Colonic mucosa (tissue), 4 donors: ENCODE measurements around the gene THADA. TPM values are rescaled to one million over a fixed set of nuclear protein-coding genes. Genes with fewer than 3 reads are reported as not detected.

Experiments used
- DNase-seq: peaks from one replicate; pipeline ENCODE4 v3.0.0-alpha.2; 2020
- H3K27ac ChIP-seq: fragments of 200-600 bp; one replicate; pipeline ENCODE4 v1.8.0; 2021
- H3K27me3 ChIP-seq: fragments of 200-600 bp; one replicate; pipeline ENCODE4 v1.8.0; 2021
- H3K36me3 ChIP-seq: fragments of 200-600 bp; one replicate; pipeline ENCODE4 v1.8.0; 2021
- H3K4me1 ChIP-seq: fragments of 200-600 bp; one replicate; pipeline ENCODE4 v1.8.0; 2021; ENCODE audit warnings: mild to moderate bottlenecking
- H3K4me3 ChIP-seq: fragments of 200-600 bp; one replicate; pipeline ENCODE4 v1.8.0; 2021
- H3K9ac ChIP-seq, 2 donors: one replicate each; pipeline ENCODE4 v1.7.0; 2013; ENCODE audit warnings: control low read depth in 2 of 2, low read depth in 2 of 2, low read length in 2 of 2
- H3K9me3 ChIP-seq: fragments of 200-600 bp; one replicate; pipeline ENCODE4 v1.8.0; 2021
- intact Hi-C: fragments of 100-400 bp; cut with DNase I; formaldehyde crosslinking; loops from one replicate; pipeline ENCODE4 v1.14.1; 2022
- total RNA-seq, 2 donors: library from RNA; stranded (reverse); fragmentation: NEBNext Ultra II Directional in 1 of 2; extraction: Animal tissue kit (Norgen Biotek cat#: 25700) in 1 of 2; gene quantifications; one replicate each; pipeline ENCODE4 v1.2.1, GENCODE V29; 2021
- TF ChIP-seq, protein P1 (sequence below): fragments of 200-600 bp; IDR thresholded peaks from one replicate; pipeline ENCODE4 v1.8.0; 2022; ENCODE audit warnings: antibody characterized with exemption, mild to moderate bottlenecking
- donor health status: healthy.
- donor health status: DM: no; HTN: no; CAD: no.
- donor health status: DM: no; HTN: no; CAD: no.

THADA gene, protein sequence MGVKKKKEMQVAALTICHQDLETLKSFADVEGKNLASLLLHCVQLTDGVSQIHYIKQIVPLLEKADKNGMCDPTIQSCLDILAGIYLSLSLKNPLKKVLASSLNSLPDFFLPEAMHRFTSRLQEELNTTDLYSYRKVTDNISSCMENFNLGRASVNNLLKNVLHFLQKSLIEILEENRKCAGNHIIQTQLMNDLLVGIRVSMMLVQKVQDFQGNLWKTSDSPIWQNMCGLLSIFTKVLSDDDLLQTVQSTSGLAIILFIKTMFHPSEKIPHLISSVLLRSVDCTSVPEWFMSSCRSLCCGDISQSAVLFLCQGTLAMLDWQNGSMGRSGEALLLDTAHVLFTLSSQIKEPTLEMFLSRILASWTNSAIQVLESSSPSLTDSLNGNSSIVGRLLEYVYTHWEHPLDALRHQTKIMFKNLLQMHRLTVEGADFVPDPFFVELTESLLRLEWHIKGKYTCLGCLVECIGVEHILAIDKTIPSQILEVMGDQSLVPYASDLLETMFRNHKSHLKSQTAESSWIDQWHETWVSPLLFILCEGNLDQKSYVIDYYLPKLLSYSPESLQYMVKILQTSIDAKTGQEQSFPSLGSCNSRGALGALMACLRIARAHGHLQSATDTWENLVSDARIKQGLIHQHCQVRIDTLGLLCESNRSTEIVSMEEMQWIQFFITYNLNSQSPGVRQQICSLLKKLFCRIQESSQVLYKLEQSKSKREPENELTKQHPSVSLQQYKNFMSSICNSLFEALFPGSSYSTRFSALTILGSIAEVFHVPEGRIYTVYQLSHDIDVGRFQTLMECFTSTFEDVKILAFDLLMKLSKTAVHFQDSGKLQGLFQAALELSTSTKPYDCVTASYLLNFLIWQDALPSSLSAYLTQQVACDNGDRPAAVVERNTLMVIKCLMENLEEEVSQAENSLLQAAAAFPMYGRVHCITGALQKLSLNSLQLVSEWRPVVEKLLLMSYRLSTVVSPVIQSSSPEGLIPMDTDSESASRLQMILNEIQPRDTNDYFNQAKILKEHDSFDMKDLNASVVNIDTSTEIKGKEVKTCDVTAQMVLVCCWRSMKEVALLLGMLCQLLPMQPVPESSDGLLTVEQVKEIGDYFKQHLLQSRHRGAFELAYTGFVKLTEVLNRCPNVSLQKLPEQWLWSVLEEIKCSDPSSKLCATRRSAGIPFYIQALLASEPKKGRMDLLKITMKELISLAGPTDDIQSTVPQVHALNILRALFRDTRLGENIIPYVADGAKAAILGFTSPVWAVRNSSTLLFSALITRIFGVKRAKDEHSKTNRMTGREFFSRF (N-terminal part only)
- 10 to 100 TPM; 14.6 to 31.4 TPM for total RNA-seq

DNA sequence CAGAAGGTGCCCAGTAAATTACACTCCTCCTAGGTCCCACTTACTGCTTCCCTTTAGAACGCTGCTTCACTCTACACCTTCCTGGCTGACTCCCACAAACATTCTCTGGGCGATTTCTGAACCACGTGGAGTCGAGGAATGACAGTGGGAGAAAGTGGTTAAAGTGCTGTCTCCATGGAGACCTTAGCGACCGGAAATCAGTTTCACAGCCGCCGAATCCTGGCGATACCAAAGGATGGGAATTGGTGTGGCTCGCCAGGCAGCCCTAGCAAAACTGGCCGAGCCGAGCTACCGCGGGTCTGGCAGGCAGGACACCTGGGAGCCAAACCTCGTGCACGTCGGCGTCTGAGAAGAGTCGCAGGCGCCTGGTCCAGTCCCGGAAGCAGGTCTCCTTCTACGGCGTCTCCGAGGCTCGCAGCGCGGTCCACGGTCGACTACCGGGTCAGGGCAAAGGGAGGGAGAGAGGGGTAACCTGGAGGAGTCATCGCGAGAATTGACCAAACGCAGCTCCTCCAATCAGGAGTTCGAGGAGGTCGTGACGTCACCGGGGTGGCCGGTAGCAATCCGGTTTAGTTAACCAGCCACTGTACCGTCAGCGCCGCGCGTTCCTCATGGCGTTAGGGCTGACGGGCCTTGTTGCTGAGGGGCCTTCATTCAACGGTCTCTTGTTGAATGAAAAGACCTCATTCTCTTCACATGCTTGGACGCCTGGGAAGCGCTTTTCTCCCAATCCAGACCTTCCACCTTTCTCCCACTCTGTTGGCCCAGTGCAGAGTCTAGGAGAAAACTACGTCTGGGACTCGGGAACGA is at the start of gene THADA:
THADA (minus strand) TSS at position 436 of the 810 bp plus-strand sequence. CDS start 3,646 bp downstream, outside the sequence.
- TF ChIP-seq, protein P1, sequence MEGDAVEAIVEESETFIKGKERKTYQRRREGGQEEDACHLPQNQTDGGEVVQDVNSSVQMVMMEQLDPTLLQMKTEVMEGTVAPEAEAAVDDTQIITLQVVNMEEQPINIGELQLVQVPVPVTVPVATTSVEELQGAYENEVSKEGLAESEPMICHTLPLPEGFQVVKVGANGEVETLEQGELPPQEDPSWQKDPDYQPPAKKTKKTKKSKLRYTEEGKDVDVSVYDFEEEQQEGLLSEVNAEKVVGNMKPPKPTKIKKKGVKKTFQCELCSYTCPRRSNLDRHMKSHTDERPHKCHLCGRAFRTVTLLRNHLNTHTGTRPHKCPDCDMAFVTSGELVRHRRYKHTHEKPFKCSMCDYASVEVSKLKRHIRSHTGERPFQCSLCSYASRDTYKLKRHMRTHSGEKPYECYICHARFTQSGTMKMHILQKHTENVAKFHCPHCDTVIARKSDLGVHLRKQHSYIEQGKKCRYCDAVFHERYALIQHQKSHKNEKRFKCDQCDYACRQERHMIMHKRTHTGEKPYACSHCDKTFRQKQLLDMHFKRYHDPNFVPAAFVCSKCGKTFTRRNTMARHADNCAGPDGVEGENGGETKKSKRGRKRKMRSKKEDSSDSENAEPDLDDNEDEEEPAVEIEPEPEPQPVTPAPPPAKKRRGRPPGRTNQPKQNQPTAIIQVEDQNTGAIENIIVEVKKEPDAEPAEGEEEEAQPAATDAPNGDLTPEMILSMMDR = no peak
- Histone ChIP-seq H3K27me3 (no peaks in the 10 kb centered on the region), H3K4me1 (peaks cover 7% of the 10 kb centered on the region), H3K4me3 (peak within 1 kb of the TSS; percentile 80), H3K9ac (peak within 1 kb of the TSS; percentile 79 to 87), H3K9me3 (no peaks in the 10 kb centered on the region), H3K27ac (peak within 1 kb of the TSS; percentile 86), H3K36me3 (no peaks in the 10 kb centered on the region)
- DNase-seq = peak; percentile 99
- intact Hi-C loops = no loop called here

DNA sequence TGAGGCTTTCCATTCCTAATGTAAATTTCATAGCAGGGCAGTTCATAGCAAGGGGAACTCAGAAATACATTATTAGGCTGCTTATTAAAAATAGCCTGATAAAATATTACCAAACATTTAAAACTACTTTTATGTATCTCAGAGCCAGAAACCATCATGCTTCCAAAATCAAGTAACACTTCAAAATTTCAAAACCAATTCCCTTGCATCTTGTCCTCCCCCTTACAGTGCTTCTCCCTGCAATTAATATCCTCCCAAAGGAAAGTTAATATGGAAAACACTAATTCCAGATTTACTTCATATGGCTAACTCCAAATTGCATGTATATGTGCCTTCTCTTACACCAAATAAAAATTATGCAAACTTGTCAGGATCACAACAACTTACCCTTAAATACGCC is 47.8 kb upstream of the THADA start:
- intact Hi-C loops = no loop called here
- H3K27ac ChIP-seq = no peak overlapping the region
- no peaks in the 10 kb centered on the region for H3K9me3 ChIP-seq
- H3K27me3 ChIP-seq = no peaks in the 10 kb centered on the region
- TF ChIP-seq, protein P1 = no peak
- no peaks in the 10 kb centered on the region for H3K4me1 ChIP-seq
- DNase-seq = no peak
- no peak overlapping the region for H3K4me3 ChIP-seq
- H3K36me3 ChIP-seq = no peaks in the 10 kb centered on the region
- H3K9ac ChIP-seq = no peak overlapping the region

DNA sequence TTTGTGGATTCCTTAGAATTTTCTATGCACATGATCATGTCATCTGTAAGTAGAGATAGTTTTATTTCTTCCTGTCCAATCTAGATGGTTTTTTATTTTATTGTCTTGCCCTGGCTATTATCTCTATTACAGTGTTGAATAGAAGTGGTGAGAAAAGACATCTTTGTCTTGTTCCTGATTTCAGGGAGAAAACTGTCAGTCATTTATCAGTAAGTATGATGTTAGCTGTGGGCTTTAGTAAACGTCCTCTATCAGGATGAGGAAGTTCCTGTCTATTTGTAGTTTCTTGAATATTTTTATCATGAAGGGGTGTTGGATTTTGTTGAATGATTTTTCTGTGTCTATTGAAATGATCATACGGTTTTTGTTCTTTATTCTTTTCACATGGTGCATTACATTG is 46.5 kb upstream of the THADA start:
- DNase-seq = no peak
- H3K9ac ChIP-seq = no peak overlapping the region

DNA sequence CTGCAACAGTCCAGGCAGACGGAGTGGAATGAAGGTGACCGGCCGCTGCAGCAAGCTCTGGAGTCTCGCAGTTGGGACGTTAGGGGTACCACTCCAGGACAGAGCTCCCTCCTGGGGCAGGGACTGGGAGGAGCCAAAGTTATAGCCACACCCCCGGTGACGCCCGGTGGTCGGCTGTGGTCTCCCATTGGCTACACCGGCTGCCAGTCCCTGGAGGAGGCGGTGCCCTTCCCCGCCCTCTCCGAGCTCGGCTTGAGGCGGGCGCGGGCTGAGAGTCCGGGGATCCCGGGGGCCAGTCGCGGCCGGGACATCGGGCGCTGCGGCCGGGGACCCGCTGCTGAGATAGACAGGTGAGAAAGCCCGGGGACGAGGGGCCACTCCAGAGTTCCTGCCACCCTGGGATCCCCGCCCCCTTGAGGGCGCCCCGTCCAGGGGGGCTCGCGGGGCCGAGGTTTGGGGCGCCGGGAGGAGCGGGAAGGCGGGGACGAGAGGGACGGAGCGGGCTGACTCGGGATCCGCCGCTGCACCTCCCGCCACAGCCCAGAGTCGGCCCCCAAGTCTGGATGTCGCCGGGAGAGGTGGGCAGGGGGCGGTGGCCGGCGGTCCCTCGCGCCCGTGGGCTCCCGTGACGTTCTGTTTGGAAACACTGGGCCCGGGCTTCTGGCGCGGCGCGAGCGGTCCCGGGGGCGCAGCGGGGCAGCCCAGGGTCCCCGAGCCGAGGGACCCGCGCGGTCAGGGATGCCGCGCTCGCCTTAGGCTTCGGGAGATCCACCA is 41.4 kb upstream of the THADA start, which contains the start of gene PLEKHH2:
PLEKHH2 (plus strand) TSS at position 231 of the 774 bp plus-strand sequence. CDS start 7,414 bp downstream, outside the sequence.
- peak; percentile 93 for DNase-seq
- Histone ChIP-seq H3K9me3 (no peaks in the 10 kb centered on the region), H3K36me3 (no peaks in the 10 kb centered on the region), H3K4me3 (peak within 1 kb of the TSS; percentile 66), H3K27me3 (peaks cover 6% of the 10 kb centered on the region), H3K4me1 (no peaks in the 10 kb centered on the region), H3K27ac (peak within 1 kb of the TSS; percentile 48), H3K9ac (peak within 1 kb of the TSS; percentile 56 to 59)
- TF ChIP-seq, protein P1 = no peak
- intact Hi-C loops = no loop called here

More for the DNA sequence above, 46.5 kb upstream of the THADA start:
- Histone ChIP-seq H3K27ac (no peak overlapping the region), H3K9me3 (no peaks in the 10 kb centered on the region), H3K4me3 (no peak overlapping the region), H3K36me3 (no peaks in the 10 kb centered on the region), H3K4me1 (no peaks in the 10 kb centered on the region), H3K27me3 (peaks cover 5% of the 10 kb centered on the region)
- intact Hi-C loops = no loop called here
- TF ChIP-seq, protein P1 = no peak
